Upper lobe of left lung (tissue), 4 donors: ENCODE data around the gene ACTL8.

Experiments
- EP300 ChIP-seq, 4 donors: sonication (generic); formaldehyde crosslinking; IDR thresholded peaks; one replicate each; pipeline ENCODE4 v1.5.1; 2017; ENCODE audit warnings: antibody characterized with exemption in 4 of 4, control low read depth in 2 of 4
- POLR2A ChIP-seq, 4 donors: fragments of 450-650 bp; IDR thresholded peaks; one replicate each; pipeline ENCODE4 v1.5.1; 2016 to 2017; ENCODE audit warnings: antibody characterized with exemption in 4 of 4, mild to moderate bottlenecking in 2 of 4
- POLR2AphosphoS5 ChIP-seq, 2 donors: sonication (generic); formaldehyde crosslinking; IDR thresholded peaks; one replicate each; pipeline ENCODE4 v1.5.1; 2017; ENCODE audit warnings: antibody characterized with exemption in 2 of 2
- TF ChIP-seq, protein P1 (sequence below), 6 experiments: fragments of 450-650 bp in 4 of 6; fragments of 200-600 bp in 2 of 6; sonication (generic) in 2 of 6; IDR thresholded peaks; one replicate each; pipeline ENCODE4 v1.5.1; 2016 to 2019; ENCODE audit warnings: antibody characterized with exemption in 6 of 6

DNA sequence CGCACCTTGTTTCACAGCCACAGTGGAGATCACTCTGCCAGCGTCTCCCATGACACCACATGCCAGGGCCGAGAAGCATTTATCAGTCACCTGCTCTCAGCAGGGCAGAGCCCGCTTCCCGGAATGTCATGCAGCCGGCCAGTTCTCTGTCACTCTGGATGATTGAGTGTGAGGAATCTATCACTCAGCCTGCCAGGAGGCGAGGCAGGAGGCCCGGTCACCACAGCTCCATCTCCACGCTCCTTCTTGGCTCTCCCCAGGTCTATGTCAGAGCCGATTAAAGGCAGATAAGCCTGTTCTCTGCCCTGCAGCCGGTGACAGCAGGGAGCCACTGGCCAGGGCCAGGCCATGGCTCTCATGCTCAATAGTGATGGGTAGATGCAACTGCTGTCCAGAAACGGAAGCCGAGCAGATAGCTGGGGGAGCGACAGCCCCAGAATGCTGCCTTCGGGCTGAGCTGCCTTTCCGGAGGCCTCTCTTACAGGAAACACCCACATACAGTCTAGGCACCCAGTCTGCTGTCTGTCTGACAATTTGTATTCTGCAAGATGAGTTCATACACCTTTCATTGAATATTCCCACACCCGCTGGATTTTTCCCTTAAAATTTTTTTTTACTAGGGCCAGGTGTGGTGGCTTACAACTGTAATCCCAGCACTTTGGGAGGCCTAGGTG lies 64.1 kb downstream of the ACTL8 start:
- no peak for TF ChIP-seq POLR2AphosphoS5 (IDR thresholded peaks at IDR 0.05)
- TF ChIP-seq, protein P1, sequence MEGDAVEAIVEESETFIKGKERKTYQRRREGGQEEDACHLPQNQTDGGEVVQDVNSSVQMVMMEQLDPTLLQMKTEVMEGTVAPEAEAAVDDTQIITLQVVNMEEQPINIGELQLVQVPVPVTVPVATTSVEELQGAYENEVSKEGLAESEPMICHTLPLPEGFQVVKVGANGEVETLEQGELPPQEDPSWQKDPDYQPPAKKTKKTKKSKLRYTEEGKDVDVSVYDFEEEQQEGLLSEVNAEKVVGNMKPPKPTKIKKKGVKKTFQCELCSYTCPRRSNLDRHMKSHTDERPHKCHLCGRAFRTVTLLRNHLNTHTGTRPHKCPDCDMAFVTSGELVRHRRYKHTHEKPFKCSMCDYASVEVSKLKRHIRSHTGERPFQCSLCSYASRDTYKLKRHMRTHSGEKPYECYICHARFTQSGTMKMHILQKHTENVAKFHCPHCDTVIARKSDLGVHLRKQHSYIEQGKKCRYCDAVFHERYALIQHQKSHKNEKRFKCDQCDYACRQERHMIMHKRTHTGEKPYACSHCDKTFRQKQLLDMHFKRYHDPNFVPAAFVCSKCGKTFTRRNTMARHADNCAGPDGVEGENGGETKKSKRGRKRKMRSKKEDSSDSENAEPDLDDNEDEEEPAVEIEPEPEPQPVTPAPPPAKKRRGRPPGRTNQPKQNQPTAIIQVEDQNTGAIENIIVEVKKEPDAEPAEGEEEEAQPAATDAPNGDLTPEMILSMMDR (IDR thresholded peaks at IDR 0.05): no peak
- no peak for TF ChIP-seq EP300 (IDR thresholded peaks at IDR 0.05)
- no peak for TF ChIP-seq POLR2A (IDR thresholded peaks at IDR 0.05)
